Bronchial epithelial cell (primary cell): ENCODE results near the gene STAC3. TPM values are rescaled to one million over a fixed set of nuclear protein-coding genes. Genes with fewer than 3 reads are reported as not detected.

Experiments used
- DNase-seq: peaks from one replicate; pipeline ENCODE4 v3.0.0-alpha.2; 2010; ENCODE audit warnings: low read depth
- FAIRE-seq: peaks from 2 replicates; lab custom pipeline; 2011; peaks lifted over from hg19 to GRCh38; lab: Jason Lieb, UNC
- H3K27me3 ChIP-seq: 2 replicates; pipeline ENCODE4 v1.5.1; 2011; ENCODE audit warnings: low read length; ENCODE audit not compliant: control insufficient read depth, insufficient read depth
- H3K36me3 ChIP-seq: 2 replicates; pipeline ENCODE4 v1.5.1; 2011; ENCODE audit warnings: low read length; ENCODE audit not compliant: control insufficient read depth, insufficient read depth
- H3K4me3 ChIP-seq: 2 replicates; pipeline ENCODE4 v1.5.1; 2011; ENCODE audit warnings: mild to moderate bottlenecking, low read depth, low read length, control low read depth
- total RNA-seq: library from RNA; depleted of rRNA; stranded (reverse); fragments of >200 nt; gene quantifications from 2 replicates; pipeline ENCODE4 v1.2.1, GENCODE V29; 2014
- TF ChIP-seq, protein P1 (sequence below): IDR thresholded peaks from 2 replicates; pipeline ENCODE4 v1.5.1; 2011; ENCODE audit warnings: mild to moderate bottlenecking, moderate library complexity, low read length, control low read depth, inconsistent platforms; ENCODE audit not compliant: insufficient read depth, severe bottlenecking

Gene STAC3
- total RNA-seq, 1 donor from 2014 or later: 0.26 TPM

DNA sequence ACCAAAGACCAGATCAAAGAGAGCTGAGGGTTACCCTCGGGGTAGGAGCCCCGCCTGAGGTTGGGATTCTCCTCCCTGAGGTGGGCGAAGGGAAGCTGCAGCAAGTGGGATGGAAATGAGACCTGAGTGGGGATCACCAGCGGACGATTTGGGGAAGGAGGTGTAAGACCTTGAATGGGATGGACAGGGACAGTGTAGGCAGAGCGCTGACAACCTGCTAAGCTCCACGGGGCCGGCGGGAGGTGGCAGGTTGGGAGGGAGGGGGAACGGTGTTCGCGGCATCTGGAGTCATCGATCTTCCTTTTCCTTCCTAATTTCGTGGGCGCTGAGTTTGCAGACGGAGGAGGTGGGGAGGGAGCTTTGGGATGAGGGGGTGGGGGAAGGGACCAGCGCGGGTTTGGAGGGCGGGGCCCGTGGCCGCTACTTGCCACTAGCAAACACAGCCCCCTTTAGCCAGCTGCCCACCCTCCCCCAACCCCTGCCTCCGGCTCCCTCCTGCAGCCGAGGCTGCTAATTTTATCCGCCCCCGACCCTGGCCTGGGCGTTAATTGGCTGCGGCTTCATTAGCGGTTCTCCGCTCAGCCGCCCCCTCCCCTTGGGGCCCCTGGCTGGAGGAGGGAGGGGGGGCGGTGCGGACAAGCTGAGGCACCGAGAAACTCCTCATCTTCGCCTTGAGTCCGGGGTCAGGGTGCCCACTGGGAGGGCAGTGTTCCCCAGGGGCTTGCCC, 24.2 kb downstream of the STAC3 start:
- Histone ChIP-seq H3K27me3 (peaks cover 26% of the 10 kb centered on the region), H3K4me3 (no peak overlapping the region), H3K36me3 (peaks cover 11% of the 10 kb centered on the region)
- FAIRE-seq (no peak), DNase-seq (no peak)
- TF ChIP-seq, protein P1, sequence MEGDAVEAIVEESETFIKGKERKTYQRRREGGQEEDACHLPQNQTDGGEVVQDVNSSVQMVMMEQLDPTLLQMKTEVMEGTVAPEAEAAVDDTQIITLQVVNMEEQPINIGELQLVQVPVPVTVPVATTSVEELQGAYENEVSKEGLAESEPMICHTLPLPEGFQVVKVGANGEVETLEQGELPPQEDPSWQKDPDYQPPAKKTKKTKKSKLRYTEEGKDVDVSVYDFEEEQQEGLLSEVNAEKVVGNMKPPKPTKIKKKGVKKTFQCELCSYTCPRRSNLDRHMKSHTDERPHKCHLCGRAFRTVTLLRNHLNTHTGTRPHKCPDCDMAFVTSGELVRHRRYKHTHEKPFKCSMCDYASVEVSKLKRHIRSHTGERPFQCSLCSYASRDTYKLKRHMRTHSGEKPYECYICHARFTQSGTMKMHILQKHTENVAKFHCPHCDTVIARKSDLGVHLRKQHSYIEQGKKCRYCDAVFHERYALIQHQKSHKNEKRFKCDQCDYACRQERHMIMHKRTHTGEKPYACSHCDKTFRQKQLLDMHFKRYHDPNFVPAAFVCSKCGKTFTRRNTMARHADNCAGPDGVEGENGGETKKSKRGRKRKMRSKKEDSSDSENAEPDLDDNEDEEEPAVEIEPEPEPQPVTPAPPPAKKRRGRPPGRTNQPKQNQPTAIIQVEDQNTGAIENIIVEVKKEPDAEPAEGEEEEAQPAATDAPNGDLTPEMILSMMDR: no peak

DNA sequence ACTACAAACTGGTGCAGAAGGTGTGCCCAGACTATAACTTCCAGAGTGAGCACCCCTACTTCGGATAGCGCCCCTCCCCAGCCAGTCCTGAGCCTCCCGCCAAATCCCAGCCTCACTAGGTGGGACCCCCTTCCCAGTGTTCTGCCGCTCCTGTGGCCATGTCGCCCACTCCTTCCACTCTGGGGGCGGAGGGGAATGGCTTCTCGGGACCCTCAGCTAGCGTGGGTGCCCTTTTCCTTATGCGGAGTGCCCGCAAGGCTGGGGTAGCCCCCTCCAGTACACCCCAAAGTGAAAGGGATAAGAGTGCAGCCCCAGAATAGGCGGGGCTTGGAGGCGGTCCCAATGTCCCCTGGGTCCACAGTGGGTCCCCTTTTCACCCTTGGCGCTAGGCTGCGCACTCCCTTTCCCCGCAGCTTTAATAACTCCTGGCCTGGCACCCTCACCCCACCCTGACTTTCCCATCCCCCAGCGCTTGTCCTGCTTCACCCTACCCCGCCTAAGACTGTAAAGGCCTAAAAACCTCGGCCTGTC, 25.2 kb downstream of the STAC3 start:
- no peak for DNase-seq
- FAIRE-seq: no peak
- TF ChIP-seq, protein P1: no peak
- Histone ChIP-seq H3K36me3 (peaks cover 1% of the 10 kb centered on the region), H3K4me3 (no peak overlapping the region), H3K27me3 (peaks cover 36% of the 10 kb centered on the region)

DNA sequence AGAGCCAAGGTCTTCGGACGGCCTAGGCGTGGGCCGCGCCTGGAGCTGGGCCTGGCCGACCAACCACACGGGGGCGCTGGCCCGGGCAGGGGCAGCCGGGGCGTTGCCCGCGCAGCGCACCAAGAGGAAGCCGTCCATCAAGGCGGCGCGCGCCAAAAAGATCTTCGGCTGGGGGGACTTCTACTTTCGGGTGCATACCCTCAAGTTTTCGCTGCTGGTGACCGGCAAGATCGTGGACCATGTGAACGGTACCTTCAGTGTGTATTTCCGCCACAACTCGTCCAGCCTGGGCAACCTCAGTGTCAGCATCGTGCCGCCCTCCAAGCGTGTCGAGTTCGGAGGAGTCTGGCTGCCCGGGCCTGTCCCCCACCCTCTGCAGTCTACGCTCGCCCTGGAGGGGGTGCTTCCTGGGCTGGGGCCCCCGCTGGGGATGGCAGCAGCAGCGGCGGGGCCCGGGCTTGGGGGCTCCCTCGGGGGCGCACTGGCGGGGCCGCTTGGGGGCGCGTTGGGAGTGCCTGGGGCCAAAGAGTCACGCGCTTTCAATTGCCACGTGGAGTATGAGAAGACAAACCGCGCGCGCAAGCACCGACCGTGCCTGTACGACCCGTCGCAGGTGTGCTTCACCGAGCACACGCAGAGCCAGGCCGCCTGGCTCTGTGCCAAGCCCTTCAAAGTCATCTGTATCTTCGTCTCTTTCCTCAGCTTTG, 25.9 kb downstream of the STAC3 start:
- no peak for FAIRE-seq
- H3K27me3 ChIP-seq: peaks cover 40% of the 10 kb centered on the region

DNA sequence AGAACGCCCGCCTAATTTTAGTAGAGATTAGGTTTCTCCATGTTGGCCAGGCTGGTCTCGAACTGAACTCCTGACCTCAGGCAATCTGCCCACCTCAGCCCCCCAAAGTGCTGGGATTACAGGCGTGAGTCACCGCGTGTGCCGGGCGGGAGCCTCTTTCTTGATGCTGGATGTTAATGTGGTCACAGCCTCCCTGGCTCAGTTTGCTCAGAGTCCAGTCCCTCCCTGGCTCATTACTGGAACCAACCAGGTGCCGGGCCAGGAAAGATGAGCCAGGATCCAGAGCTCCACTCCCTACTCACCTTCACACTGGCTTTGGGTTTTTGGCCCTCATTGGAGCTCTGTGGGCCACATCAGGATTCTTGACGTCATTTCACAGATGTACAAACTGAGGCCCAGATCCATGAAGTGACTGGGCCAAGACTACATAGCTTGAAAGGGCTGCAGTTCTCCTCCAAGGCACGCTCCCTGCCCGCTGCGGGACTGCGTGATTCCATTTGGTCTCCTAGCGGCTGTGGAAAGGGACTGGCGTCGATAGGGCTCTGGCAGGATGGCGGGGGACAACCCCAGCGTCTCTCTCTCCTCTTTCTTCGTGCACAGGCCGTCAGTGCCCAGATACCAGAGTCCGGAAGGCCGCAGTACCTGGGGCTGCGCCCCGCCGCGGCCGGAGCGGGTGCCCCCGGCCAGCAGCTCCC, 26.6 kb downstream of the STAC3 start:
- DNase-seq (no peak), FAIRE-seq (no peak)
- Histone ChIP-seq H3K27me3 (peaks cover 45% of the 10 kb centered on the region), H3K36me3 (no peaks in the 10 kb centered on the region), H3K4me3 (no peak overlapping the region)
- TF ChIP-seq, protein P1: no peak

More for the DNA sequence above, 25.9 kb downstream of the STAC3 start:
- no peaks in the 10 kb centered on the region for H3K36me3 ChIP-seq
- no peak for DNase-seq
- TF ChIP-seq, protein P1: peak; percentile 76
- H3K4me3 ChIP-seq: no peak overlapping the region

DNA sequence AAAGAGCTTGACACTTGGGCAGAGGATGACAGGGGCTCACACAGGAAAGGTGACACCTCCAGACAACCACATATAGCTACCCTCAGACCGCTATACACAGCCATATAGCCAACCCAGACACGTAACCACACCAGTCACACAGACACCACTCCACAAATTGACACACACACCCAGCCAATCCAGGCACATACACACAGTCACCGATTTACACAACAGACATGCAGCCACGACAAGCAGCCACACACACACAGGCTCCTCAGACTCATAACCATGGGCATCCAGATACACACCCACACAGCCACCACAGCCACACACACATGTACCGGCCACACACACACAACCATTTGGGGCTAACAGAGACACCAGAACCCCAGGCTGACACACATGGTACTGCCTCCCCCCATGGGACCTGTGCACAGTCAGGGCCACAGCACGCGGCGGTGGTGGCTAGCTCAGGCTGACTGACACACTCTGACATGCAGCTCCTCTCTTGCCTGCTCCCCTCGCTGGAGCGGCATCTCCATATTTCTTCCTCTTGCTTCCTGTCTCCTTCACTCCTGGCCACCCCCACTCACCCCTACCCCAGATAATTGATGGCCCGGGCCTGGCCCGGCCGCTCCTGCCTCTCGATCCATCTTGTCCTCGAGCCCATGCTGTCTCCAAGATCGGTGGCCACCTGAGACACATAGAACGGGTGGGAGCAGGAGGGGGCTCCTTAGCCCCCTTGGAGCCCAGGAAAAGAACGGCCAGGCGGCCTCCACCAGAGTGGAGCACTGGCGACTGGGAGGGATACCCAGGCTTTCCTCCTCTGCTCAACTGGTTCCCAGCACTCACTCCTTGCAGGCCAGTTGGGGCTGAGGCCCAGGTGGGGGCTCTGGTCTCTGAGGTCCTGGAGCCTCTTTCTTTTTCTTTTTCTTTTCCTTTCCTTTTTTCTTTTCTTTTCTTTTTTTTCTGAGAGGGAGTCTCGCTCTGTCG, 27.5 kb downstream of the STAC3 start:
- no peaks in the 10 kb centered on the region for H3K36me3 ChIP-seq
- H3K4me3 ChIP-seq: no peak overlapping the region
- DNase-seq (no peak), FAIRE-seq (peak; percentile 79)
- H3K27me3 ChIP-seq: peaks cover 51% of the 10 kb centered on the region
- TF ChIP-seq, protein P1: no peak
